Activated naive CD4-positive, alpha-beta T cell treated with anti-CD3 and anti-CD28 coated beads for 36 hours (primary cell): ENCODE results near the gene HSPA9. TPM values are rescaled to one million over a fixed set of nuclear protein-coding genes. Genes with fewer than 3 reads are reported as not detected.

Experiments used
- CTCF ChIA-PET: fragments of 350-600 bp; sonication (Branson Sonifier 250); formaldehyde crosslinking; loops from one replicate; lab custom pipeline; 2021; ENCODE audit warnings: antibody characterized with exemption; lab: Charles Lee
- DNase-seq: peaks from one replicate; pipeline ENCODE4 v3.0.0-alpha.2; 2020
- H3K27ac Mint-ChIP-seq: one replicate; pipeline ENCODE4 v1.8.0; 2021; ENCODE audit warnings: mild to moderate bottlenecking, mixed read lengths
- H3K27me3 Mint-ChIP-seq: one replicate; pipeline ENCODE4 v1.8.0; 2021; ENCODE audit warnings: low read depth, mixed read lengths
- H3K36me3 Mint-ChIP-seq: one replicate; pipeline ENCODE4 v1.8.0; 2021; ENCODE audit warnings: low read depth, mixed read lengths
- H3K4me1 Mint-ChIP-seq: one replicate; pipeline ENCODE4 v1.8.0; 2021; ENCODE audit warnings: low read depth, mixed read lengths
- H3K4me3 Mint-ChIP-seq: one replicate; pipeline ENCODE4 v1.8.0; 2021; ENCODE audit warnings: mild to moderate bottlenecking, moderate library complexity, mixed read lengths
- H3K9me3 Mint-ChIP-seq: one replicate; pipeline ENCODE4 v1.8.0; 2021; ENCODE audit warnings: mixed read lengths
- intact Hi-C: fragments of 100-400 bp; cut with micrococcal nuclease; formaldehyde crosslinking; loops from one replicate; pipeline ENCODE4 v1.15.1; 2023
- total RNA-seq, 2 experiments: library from RNA; stranded (reverse); gene quantifications; one replicate each; pipeline ENCODE4 v1.2.3, GENCODE V29; 2021

The HSPA9 gene
- total RNA-seq, 2 experiments from 2014 or later: 457 to 472 TPM

- Mint-ChIP-seq H3K4me1 (peaks cover 19% of the 10 kb centered on the region), H3K9me3 (no peaks in the 10 kb centered on the region), H3K27ac (no peak overlapping the region), H3K4me3 (no peak overlapping the region), H3K27me3 (peaks cover 59% of the 10 kb centered on the region), H3K36me3 (no peaks in the 10 kb centered on the region)
- intact Hi-C loops: no loop called here
- no peak for DNase-seq
- CTCF ChIA-PET: interaction anchor here (0.7 to 2.2 kb wide), 4 partner anchors 25 to 185 kb away, joined by 3 to 12 read pairs (median 6); no protein-coding TSS in a partner anchor
Measured at GRCh38 chr5:138604176-138604785, 29.1 kb upstream of the HSPA9 start.

- CTCF ChIA-PET: interaction anchor here (0.6 to 2.2 kb wide), 5 partner anchors 11 to 186 kb away, joined by 3 to 12 read pairs (median 4); no protein-coding TSS in a partner anchor
- no peak overlapping the region for H3K4me3 Mint-ChIP-seq
- H3K36me3 Mint-ChIP-seq: no peaks in the 10 kb centered on the region
- peaks cover 67% of the 10 kb centered on the region for H3K27me3 Mint-ChIP-seq
- no peaks in the 10 kb centered on the region for H3K9me3 Mint-ChIP-seq
- DNase-seq: peak; percentile 62
- intact Hi-C loops: loop anchor here (2.0 kb wide), 1 partner anchor 29 kb away; the partner anchor contains the start of gene HSPA9
- H3K4me1 Mint-ChIP-seq: peaks cover 19% of the 10 kb centered on the region
- no peak overlapping the region for H3K27ac Mint-ChIP-seq
Measured at GRCh38 chr5:138603249-138603920, 28.2 kb upstream of the HSPA9 start.

GRCh38 chr5:138602371-138603000, 27.3 kb upstream of the HSPA9 start:
- no peak for DNase-seq
- H3K4me1 Mint-ChIP-seq: peaks cover 19% of the 10 kb centered on the region
- no peaks in the 10 kb centered on the region for H3K36me3 Mint-ChIP-seq
- no peaks in the 10 kb centered on the region for H3K9me3 Mint-ChIP-seq
- H3K27me3 Mint-ChIP-seq: peaks cover 69% of the 10 kb centered on the region
- H3K4me3 Mint-ChIP-seq: no peak overlapping the region
- intact Hi-C loops: loop anchor here (2.0 kb wide), 1 partner anchor 28 kb away; the partner anchor contains the start of gene HSPA9
- no peak overlapping the region for H3K27ac Mint-ChIP-seq
- CTCF ChIA-PET: interaction anchor here (1.7 kb wide), 1 partner anchor 187 kb away, joined by 4 read pairs; no protein-coding TSS in a partner anchor

- DNase-seq: no peak
- Mint-ChIP-seq H3K27me3 (peaks cover 71% of the 10 kb centered on the region), H3K9me3 (no peaks in the 10 kb centered on the region), H3K4me1 (peaks cover 19% of the 10 kb centered on the region), H3K36me3 (no peaks in the 10 kb centered on the region), H3K27ac (no peak overlapping the region), H3K4me3 (no peak overlapping the region)
- intact Hi-C loops: no loop called here
- CTCF ChIA-PET: no interaction called here
Measured at GRCh38 chr5:138601444-138601843, 26.2 kb upstream of the HSPA9 start.

GRCh38 chr5:138600446-138600845, 25.2 kb upstream of the HSPA9 start:
- intact Hi-C loops: no loop called here
- peaks cover 65% of the 10 kb centered on the region for H3K27me3 Mint-ChIP-seq

GRCh38 chr5:138597661-138598400, 22.6 kb upstream of the HSPA9 start:
- H3K4me3 Mint-ChIP-seq: no peak overlapping the region
- CTCF ChIA-PET: interaction anchor here (0.8 kb wide), 1 partner anchor 18 kb away, joined by 3 read pairs; no protein-coding TSS in a partner anchor
- H3K36me3 Mint-ChIP-seq: no peaks in the 10 kb centered on the region
- H3K9me3 Mint-ChIP-seq: no peaks in the 10 kb centered on the region
- peaks cover 48% of the 10 kb centered on the region for H3K27me3 Mint-ChIP-seq
- peaks cover 6% of the 10 kb centered on the region for H3K4me1 Mint-ChIP-seq
- DNase-seq: no peak
- intact Hi-C loops: no loop called here
- no peak overlapping the region for H3K27ac Mint-ChIP-seq

More at GRCh38 chr5:138600446-138600845, 25.2 kb upstream of the HSPA9 start:
- no peak overlapping the region for H3K27ac Mint-ChIP-seq
- no peaks in the 10 kb centered on the region for H3K9me3 Mint-ChIP-seq
- H3K4me3 Mint-ChIP-seq: no peak overlapping the region
- no peak for DNase-seq
- CTCF ChIA-PET: no interaction called here
- H3K4me1 Mint-ChIP-seq: peaks cover 19% of the 10 kb centered on the region
- H3K36me3 Mint-ChIP-seq: no peaks in the 10 kb centered on the region

- Mint-ChIP-seq H3K36me3 (no peaks in the 10 kb centered on the region), H3K4me1 (no peaks in the 10 kb centered on the region), H3K27ac (no peak overlapping the region), H3K4me3 (no peak overlapping the region), H3K27me3 (peaks cover 34% of the 10 kb centered on the region), H3K9me3 (no peaks in the 10 kb centered on the region)
- CTCF ChIA-PET: interaction anchor here (0.5 to 2.2 kb wide), 3 partner anchors 10 to 228 kb away, joined by 3 to 6 read pairs (median 5); no protein-coding TSS in a partner anchor
- intact Hi-C loops: no loop called here
- no peak for DNase-seq
Measured at GRCh38 chr5:138596105-138596881, 21.1 kb upstream of the HSPA9 start.

GRCh38 chr5:138595180-138595795, 20.1 kb upstream of the HSPA9 start:
- Mint-ChIP-seq H3K9me3 (no peaks in the 10 kb centered on the region), H3K4me1 (no peaks in the 10 kb centered on the region), H3K36me3 (no peaks in the 10 kb centered on the region), H3K27me3 (peaks cover 26% of the 10 kb centered on the region), H3K4me3 (no peak overlapping the region), H3K27ac (no peak overlapping the region)
- intact Hi-C loops: no loop called here
- DNase-seq: no peak
- CTCF ChIA-PET: interaction anchor here (0.5 to 2.2 kb wide), 3 partner anchors 11 to 227 kb away, joined by 3 to 5 read pairs (median 3); no protein-coding TSS in a partner anchor

- Mint-ChIP-seq H3K36me3 (no peaks in the 10 kb centered on the region), H3K4me1 (no peaks in the 10 kb centered on the region), H3K27ac (no peak overlapping the region), H3K27me3 (peaks cover 25% of the 10 kb centered on the region), H3K4me3 (no peak overlapping the region), H3K9me3 (no peaks in the 10 kb centered on the region)
- intact Hi-C loops: no loop called here
- CTCF ChIA-PET: interaction anchor here (0.8 to 2.6 kb wide), 2 partner anchors 15 to 145 kb away, joined by 3 to 15 read pairs; no protein-coding TSS in a partner anchor
- DNase-seq: no peak
Measured at GRCh38 chr5:138594305-138595058, 19.3 kb upstream of the HSPA9 start.

GRCh38 chr5:138588013-138588788, 13.0 kb upstream of the HSPA9 start:
- no peak for DNase-seq
- Mint-ChIP-seq H3K27ac (no peak overlapping the region), H3K4me1 (no peaks in the 10 kb centered on the region), H3K27me3 (peaks cover 6% of the 10 kb centered on the region), H3K4me3 (no peak overlapping the region), H3K9me3 (no peaks in the 10 kb centered on the region), H3K36me3 (no peaks in the 10 kb centered on the region)
- intact Hi-C loops: no loop called here
- CTCF ChIA-PET: interaction anchor here (1.0 kb wide), 1 partner anchor 9 kb away, joined by 3 read pairs; no protein-coding TSS in a partner anchor
